Hepatocyte (in vitro differentiated cells): ENCODE data around the gene SH2D3C. TPM values are rescaled to one million over a fixed set of nuclear protein-coding genes. Genes with fewer than 3 reads are reported as not detected.
A peak's percentile ranks its signal among the peaks of the same experiment; 100 is the strongest.

Experiments used
- DNase-seq: peaks from one replicate; pipeline ENCODE4 v3.0.0-alpha.2; 2016; ENCODE audit warnings: low spot score
- H2AFZ ChIP-seq: fragments of 200-600 bp; sonication (generic); 2 replicates; pipeline ENCODE4 v1.6.0; 2016; ENCODE audit warnings: antibody characterized with exemption, mild to moderate bottlenecking
- H3K27ac ChIP-seq: fragments of 200-600 bp; sonication (generic); 2 replicates; pipeline ENCODE4 v1.5.1; 2016; ENCODE audit warnings: mild to moderate bottlenecking
- H3K27me3 ChIP-seq: fragments of 200-600 bp; sonication (generic); 2 replicates; pipeline ENCODE4 v1.6.1; 2016
- H3K36me3 ChIP-seq: fragments of 200-600 bp; sonication (generic); replicated peaks from 2 replicates; pipeline ENCODE4 v1.5.1; 2016; ENCODE audit warnings: low read depth; ENCODE audit not compliant: insufficient read depth
- H3K4me1 ChIP-seq: fragments of 200-600 bp; sonication (generic); 2 replicates; pipeline ENCODE4 v1.5.1; 2016; ENCODE audit warnings: mild to moderate bottlenecking, moderate library complexity; ENCODE audit not compliant: insufficient read depth
- H3K4me2 ChIP-seq: fragments of 200-600 bp; sonication (generic); 2 replicates; pipeline ENCODE4 v1.6.0; 2016
- H3K4me3 ChIP-seq: fragments of 200-600 bp; sonication (generic); 2 replicates; pipeline ENCODE4 v1.5.1; 2016; ENCODE audit warnings: mild to moderate bottlenecking
- H3K79me2 ChIP-seq: fragments of 200-600 bp; sonication (generic); 2 replicates; pipeline ENCODE4 v1.6.0; 2017; ENCODE audit warnings: mild to moderate bottlenecking
- H3K9me2 ChIP-seq: fragments of 200-600 bp; sonication (generic); replicated peaks from 2 replicates; pipeline ENCODE4 v1.6.0; 2017; ENCODE audit warnings: mild to moderate bottlenecking; ENCODE audit not compliant: insufficient read depth
- H3K9me3 ChIP-seq: fragments of 200-600 bp; sonication (generic); 2 replicates; pipeline ENCODE4 v1.5.1; 2016; ENCODE audit warnings: low read depth, mild to moderate bottlenecking
- H4K20me1 ChIP-seq: fragments of 200-600 bp; sonication (generic); 2 replicates; pipeline ENCODE4 v1.6.0; 2016; ENCODE audit warnings: mild to moderate bottlenecking; ENCODE audit not compliant: insufficient read depth, poor library complexity, severe bottlenecking
- EZH2 ChIP-seq: fragments of 200-600 bp; sonication (generic); IDR thresholded peaks from 2 replicates; pipeline ENCODE4 v1.6.1; 2016; ENCODE audit warnings: antibody characterized with exemption, mild to moderate bottlenecking, borderline replicate concordance
- EZH2phosphoT487 ChIP-seq: fragments of 200-600 bp; sonication (generic); IDR thresholded peaks from one replicate; pipeline ENCODE4 v1.6.1; 2018; ENCODE audit warnings: antibody characterized with exemption, mild to moderate bottlenecking, low read depth, moderate library complexity; ENCODE audit not compliant: unreplicated experiment, severe bottlenecking
- WGBS: methylation state at CpG from one replicate; pipeline ENCODE4 v1.1.6; 2016; ENCODE audit warnings: low lambda C conversion rate; ENCODE audit errors: missing lambda C conversion rate; 5-methylcytosine and 5-hydroxymethylcytosine counted together
- polyA plus RNA-seq: library from polyadenylated mRNA; unstranded; fragments of >200 nt; fragmentation: Nextera tagmentation; extraction: Ambion mirVana; gene quantifications from 2 replicates; pipeline ENCODE4 v1.2.1, GENCODE V29; 2016
- total RNA-seq: library from RNA; depleted of rRNA; stranded (reverse); fragments of >200 nt; gene quantifications from 2 replicates; pipeline ENCODE4 v1.2.3, GENCODE V29; 2014
- TF ChIP-seq, protein P1 (sequence below): fragments of 200-600 bp; sonication (generic); IDR thresholded peaks from 2 replicates; pipeline ENCODE4 v1.5.1; 2016; ENCODE audit warnings: antibody characterized with exemption, mild to moderate bottlenecking; ENCODE audit not compliant: poor library complexity

Gene SH2D3C
- total and polyA plus RNA-seq, 2 experiments from 2014 or later = 0.23 to 0.89 TPM

DNA sequence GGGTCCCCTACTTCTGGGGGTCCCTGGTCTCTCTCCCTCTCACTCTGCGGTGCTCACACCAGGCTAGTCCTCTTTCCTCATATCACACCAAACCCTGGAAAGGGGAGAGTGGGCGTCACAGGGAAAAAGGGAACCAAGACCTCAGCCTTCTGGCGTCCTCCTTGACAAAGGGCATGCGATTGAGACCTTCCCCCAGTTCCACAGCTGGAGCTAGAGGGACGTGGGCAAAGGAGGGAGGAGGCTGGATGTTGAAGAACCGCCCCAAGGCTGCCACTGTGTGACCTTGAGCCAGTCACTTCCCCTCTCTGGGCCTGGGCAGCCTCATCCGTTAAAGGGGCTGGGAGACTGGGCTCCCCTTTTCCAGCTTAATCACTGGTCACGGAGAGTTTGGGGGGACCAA, 24.8 kb downstream of the SH2D3C start:
- TF ChIP-seq EZH2 (no peak), EZH2phosphoT487 (no peak)
- TF ChIP-seq, protein P1, sequence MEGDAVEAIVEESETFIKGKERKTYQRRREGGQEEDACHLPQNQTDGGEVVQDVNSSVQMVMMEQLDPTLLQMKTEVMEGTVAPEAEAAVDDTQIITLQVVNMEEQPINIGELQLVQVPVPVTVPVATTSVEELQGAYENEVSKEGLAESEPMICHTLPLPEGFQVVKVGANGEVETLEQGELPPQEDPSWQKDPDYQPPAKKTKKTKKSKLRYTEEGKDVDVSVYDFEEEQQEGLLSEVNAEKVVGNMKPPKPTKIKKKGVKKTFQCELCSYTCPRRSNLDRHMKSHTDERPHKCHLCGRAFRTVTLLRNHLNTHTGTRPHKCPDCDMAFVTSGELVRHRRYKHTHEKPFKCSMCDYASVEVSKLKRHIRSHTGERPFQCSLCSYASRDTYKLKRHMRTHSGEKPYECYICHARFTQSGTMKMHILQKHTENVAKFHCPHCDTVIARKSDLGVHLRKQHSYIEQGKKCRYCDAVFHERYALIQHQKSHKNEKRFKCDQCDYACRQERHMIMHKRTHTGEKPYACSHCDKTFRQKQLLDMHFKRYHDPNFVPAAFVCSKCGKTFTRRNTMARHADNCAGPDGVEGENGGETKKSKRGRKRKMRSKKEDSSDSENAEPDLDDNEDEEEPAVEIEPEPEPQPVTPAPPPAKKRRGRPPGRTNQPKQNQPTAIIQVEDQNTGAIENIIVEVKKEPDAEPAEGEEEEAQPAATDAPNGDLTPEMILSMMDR = no peak
- Histone ChIP-seq H3K9me3 (no peaks in the 10 kb centered on the region), H2AFZ (no peak overlapping the region), H3K4me3 (no peak overlapping the region), H4K20me1 (no peaks in the 10 kb centered on the region), H3K9me2 (no peaks in the 10 kb centered on the region), H3K27me3 (peaks cover 43% of the 10 kb centered on the region), H3K79me2 (no peaks in the 10 kb centered on the region), H3K4me1 (no peaks in the 10 kb centered on the region), H3K4me2 (no peak overlapping the region), H3K36me3 (no peaks in the 10 kb centered on the region), H3K27ac (no peak overlapping the region)
- WGBS = 63% methylated on average over 8 of the region's 8 CpGs
- no peak for DNase-seq

DNA sequence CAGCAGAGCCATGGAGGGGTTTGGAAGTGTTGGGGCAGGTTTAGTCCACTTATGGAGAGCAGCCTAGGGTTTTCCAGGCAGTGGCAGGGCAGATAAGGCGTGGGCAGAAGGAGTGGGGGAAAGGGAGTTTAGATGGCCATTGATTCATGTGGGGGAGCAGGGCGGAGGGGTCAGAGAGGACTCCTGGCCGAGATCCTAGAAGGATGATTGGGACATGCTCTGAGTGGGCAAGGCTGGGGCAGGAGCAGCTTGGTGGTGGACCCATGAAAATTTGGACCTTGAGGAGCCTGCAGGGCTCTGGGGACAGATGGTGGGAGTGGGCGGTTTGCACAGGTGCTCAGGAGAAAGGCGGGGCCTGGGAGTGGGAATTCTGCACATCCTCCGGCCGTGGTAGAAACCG, 25.3 kb downstream of the SH2D3C start:
- no peak overlapping the region for H2AFZ ChIP-seq
- H3K9me2 ChIP-seq = no peaks in the 10 kb centered on the region
- no peak overlapping the region for H3K27ac ChIP-seq
- no peaks in the 10 kb centered on the region for H3K36me3 ChIP-seq
- no peak overlapping the region for H3K4me3 ChIP-seq
- no peaks in the 10 kb centered on the region for H3K79me2 ChIP-seq
- no peak overlapping the region for H3K4me2 ChIP-seq
- H3K4me1 ChIP-seq = no peaks in the 10 kb centered on the region
- TF ChIP-seq EZH2 = no peak
- TF ChIP-seq EZH2phosphoT487 = no peak
- TF ChIP-seq, protein P1 = no peak
- no peaks in the 10 kb centered on the region for H3K9me3 ChIP-seq
- DNase-seq = no peak
- WGBS = 79% methylated on average over 8 of the region's 8 CpGs
- no peaks in the 10 kb centered on the region for H4K20me1 ChIP-seq
- peaks cover 43% of the 10 kb centered on the region for H3K27me3 ChIP-seq

DNA sequence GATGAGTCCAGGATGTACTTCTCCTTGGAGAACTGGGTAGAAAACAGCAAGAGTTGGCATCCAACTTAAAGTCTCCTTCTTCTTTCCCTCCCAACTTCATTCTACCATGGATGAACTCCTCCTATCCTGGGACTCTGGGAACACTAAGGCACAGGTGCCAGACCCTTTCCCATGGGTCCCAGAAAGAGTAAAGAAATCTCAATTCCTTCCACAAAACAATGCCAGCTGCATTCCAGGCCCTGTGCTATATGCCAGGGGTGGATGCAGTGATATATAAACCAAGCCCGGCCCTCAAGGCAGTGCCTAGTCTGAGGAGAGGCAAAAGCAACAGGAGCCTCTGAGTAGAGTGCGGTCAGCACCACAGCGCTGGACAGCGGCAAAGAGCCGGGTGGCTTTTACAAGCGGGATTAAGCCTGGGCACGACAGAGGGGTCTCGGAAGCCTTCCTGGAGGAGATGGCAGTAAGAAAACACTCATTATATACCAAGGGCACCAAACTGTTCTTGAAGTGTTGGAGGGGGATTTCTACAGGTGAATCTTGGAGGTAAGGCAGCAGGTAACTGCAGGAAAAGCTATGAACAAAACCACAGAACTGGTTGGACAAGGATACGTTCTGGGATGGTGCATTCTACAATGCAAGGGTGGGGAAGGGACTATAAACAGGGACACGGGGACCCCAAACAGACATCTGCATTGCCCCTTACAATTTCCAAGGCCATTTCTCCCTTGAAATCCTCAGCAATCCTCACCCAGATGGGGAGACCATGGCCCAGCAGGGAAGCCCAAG, 27.0 kb downstream of the SH2D3C start:
- WGBS = 23% methylated on average over 10 of the region's 10 CpGs
- peak; percentile 64 for DNase-seq
- Histone ChIP-seq H3K9me2 (no peaks in the 10 kb centered on the region), H3K4me2 (no peak overlapping the region), H3K4me3 (no peak overlapping the region), H3K27ac (no peak overlapping the region), H2AFZ (no peak overlapping the region), H3K9me3 (no peaks in the 10 kb centered on the region), H3K4me1 (no peaks in the 10 kb centered on the region), H3K79me2 (no peaks in the 10 kb centered on the region), H4K20me1 (no peaks in the 10 kb centered on the region), H3K36me3 (no peaks in the 10 kb centered on the region), H3K27me3 (peaks cover 43% of the 10 kb centered on the region)
- TF ChIP-seq EZH2 (no peak), EZH2phosphoT487 (no peak)
- TF ChIP-seq, protein P1 = no peak
